IPS-18c (cell line): ENCODE data around the gene IZUMO3.
"Not testable (repeated sequence)": the region's sequence is repeated elsewhere in the genome, so short reads cannot be mapped to it uniquely, and the experiment has no call there.

Experiments used
- H3K4me3 ChIP-seq: 2 replicates; pipeline ENCODE4 v1.7.0; 2013; ENCODE audit warnings: low read depth, mild to moderate bottlenecking, low read length, moderate library complexity; ENCODE audit not compliant: insufficient read depth
- H3K9me3 ChIP-seq: one replicate; pipeline ENCODE4 v1.6.1; 2013; ENCODE audit warnings: mild to moderate bottlenecking, low read length, moderate library complexity; ENCODE audit not compliant: control insufficient read depth, insufficient read depth

IZUMO3 gene, protein sequence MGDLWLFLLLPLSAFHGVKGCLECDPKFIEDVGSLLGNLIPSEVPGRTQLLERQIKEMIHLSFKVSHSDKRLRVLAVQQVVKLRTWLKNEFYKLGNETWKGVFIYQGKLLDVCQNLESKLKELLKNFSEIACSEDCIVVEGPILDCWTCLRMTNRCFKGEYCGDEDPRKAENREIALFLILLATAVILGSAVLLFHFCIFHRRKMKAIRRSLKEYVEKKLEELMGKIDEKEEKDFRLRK

DNA sequence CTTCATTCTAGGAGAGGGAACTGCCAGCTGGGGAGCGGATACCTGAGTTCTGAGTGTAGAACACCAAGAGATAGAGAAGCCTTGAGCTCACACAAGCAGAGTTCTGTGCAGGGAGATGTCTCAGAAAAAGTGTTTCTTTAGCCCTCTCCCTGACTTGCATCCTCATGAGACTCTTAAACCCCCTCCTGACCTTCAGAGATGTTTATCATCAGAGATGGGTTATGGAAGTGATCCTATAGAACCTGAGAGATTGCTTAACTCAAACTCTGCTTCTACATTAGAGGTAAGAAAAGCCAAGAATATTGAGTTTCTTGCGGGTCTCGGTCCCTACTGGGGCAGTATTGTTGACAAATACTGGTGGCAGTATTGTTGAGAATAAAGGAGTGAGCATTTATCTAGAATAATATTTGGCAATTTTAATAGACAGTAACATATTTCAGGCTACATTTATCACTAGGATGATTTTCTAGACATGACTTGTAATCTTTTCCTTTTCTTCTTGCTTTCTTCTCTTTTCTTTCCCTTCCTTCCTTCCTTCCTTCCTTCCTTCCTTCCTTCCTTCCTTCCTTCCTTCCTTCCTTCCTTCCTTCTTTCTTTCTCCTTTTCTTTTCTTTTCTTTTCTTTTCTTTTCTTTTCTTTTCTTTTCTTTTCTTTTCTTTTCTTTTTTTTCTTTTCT, at the start of gene IZUMO3:
IZUMO3 (minus strand) TSS at position 51 of the 676 bp plus-strand sequence. CDS start 248 bp downstream, outside the sequence.
- Histone ChIP-seq H3K9me3 (no peaks in the 10 kb centered on the region), H3K4me3 (no peak within 1 kb of the TSS)

DNA sequence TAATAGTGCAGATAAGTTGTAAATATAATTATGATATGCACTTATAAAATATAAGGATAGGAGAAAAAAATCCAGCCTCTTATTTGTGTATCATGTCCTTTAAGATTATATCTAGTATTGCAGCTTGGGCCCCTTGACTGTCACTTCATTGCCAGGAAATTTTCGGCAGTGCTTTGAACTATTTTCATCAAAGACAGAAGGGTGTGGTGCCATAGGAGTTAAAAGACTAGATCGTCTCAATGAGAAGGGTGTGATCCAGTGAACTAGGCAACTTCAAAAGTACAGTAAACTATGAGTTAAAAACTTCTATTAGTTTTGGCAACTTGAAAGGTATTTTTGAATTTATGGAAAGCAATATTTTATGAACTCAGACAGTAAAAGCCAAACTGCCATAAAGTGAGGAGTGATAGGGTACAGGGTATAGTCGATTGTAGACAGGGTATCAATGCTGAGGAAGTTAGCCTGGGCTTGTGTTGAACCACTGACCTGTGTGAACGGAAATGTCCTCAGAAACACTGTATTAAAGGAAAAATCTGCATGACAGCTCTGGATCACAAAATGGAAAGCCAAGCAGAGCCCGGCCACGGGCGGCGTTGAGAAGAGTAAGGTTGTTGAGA, 48.6 kb upstream of the IZUMO3 start:
- Histone ChIP-seq H3K4me3 (no peak overlapping the region), H3K9me3 (no peaks in the 10 kb centered on the region)

- peaks cover 2% of the 10 kb centered on the region for H3K9me3 ChIP-seq
- no peak overlapping the region for H3K4me3 ChIP-seq
Measured at GRCh38 chr9:24590432-24590831, 44.7 kb upstream of the IZUMO3 start.

- Histone ChIP-seq H3K9me3 (peaks cover 2% of the 10 kb centered on the region), H3K4me3 (no peak overlapping the region)
Measured at GRCh38 chr9:24587883-24588282, 42.2 kb upstream of the IZUMO3 start.

DNA sequence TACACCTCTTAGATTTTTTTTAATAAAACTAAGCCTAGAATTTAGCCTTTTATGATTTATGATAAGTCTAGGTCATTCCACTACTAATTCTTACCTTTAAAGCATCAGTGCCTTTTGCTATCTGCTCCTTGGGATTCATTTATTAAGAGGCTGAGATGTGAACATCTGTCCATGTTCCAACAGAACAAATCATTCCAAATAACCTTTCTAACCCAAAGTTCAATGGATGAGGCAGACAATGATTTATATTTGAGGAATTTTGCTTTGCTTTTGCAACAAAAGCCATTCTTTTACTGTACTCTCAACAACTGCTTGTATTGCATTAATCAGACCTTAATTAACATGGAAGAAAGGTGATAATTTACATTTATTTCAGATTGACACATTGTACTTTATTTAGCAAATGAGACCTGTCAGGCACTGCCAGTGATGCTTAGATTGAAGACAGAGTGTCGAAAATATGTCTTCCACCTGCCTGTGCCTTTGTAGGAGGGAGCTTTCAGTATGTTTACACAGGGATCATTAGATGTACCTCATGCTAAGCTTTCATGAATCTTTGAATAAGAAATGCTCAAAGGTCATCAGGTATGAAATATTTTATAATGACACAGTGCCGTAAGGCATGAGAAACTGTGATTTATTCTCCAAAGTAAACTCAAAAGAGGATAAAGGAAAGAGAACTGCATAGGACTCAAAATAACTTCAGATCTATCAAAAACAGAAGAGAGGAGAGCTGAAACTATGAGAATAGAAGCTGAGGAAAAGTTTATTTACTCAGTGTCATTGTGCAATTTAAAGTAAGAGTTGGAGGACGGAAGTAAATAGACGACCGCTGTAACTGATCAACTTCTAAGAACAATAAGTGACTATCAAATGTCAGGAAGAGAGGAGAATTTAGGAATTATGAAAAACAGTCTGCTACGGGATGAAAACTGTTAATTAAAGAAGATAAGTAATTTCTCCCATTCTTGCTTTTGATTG, 36.7 kb upstream of the IZUMO3 start:
- Histone ChIP-seq H3K9me3 (peaks cover 2% of the 10 kb centered on the region), H3K4me3 (no peak overlapping the region)

GRCh38 chr9:24580005-24580404, 34.3 kb upstream of the IZUMO3 start:
- H3K4me3 ChIP-seq, H3K9me3 ChIP-seq: not testable (repeated sequence)

- Histone ChIP-seq H3K9me3 (no peaks in the 10 kb centered on the region), H3K4me3 (no peak overlapping the region)
Measured at GRCh38 chr9:24572406-24572805, 26.7 kb upstream of the IZUMO3 start.

- no peaks in the 10 kb centered on the region for H3K9me3 ChIP-seq
- no peak overlapping the region for H3K4me3 ChIP-seq
Measured at GRCh38 chr9:24561957-24562356, 16.3 kb upstream of the IZUMO3 start.

DNA sequence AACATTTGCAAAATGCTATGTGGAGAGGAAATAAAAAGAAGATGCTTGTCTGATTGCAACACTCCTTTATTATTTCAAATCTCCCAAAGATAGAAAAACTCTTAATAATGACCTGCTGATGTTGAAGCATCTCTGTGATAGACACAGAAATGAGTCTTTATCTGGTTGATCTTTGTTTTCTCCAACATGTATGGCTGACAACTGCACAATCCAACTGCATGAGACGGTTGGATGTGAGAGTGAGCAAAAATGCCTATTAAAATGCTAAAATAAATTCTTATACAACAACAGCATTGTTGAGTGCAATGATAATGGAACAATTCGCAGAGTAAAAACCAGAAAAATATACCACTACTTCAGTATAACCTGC, 7.5 kb upstream of the IZUMO3 start:
- Histone ChIP-seq H3K9me3 (no peaks in the 10 kb centered on the region), H3K4me3 (no peak overlapping the region)

DNA sequence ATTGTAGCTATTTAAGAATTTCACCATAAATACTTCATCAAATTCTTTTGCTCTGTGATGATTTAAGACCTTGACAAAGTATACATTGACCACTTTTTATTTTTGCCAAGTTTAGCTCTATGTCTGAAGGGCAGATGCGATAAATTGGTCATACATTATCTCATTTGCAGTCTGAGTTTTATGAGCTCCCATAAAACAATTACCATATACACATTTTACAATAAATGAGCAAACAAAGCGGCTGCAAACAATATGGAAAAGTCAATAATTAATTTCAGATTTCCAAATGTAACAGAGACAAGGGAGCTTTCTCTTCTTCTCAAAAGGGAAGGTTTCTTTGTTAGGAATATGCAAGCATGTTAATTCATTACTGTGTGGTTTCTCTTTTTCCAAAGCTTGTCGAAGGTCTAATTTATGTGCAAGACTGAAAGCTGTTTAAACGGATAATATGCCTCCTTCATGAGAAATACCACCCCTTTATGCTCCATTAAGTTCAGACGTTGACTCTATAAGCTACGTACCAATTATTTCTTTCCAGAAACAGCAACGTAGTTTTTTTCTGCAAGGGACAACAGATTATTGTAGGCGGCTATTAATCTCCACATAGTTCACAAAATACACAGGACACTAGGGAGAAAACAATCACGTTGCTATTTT, 7.0 kb upstream of the IZUMO3 start:
- Histone ChIP-seq H3K4me3 (no peak overlapping the region), H3K9me3 (no peaks in the 10 kb centered on the region)

- Histone ChIP-seq H3K9me3 (no peaks in the 10 kb centered on the region), H3K4me3 (no peak overlapping the region)
Measured at GRCh38 chr9:24545285-24545684, 412 bp downstream of the IZUMO3 start.

DNA sequence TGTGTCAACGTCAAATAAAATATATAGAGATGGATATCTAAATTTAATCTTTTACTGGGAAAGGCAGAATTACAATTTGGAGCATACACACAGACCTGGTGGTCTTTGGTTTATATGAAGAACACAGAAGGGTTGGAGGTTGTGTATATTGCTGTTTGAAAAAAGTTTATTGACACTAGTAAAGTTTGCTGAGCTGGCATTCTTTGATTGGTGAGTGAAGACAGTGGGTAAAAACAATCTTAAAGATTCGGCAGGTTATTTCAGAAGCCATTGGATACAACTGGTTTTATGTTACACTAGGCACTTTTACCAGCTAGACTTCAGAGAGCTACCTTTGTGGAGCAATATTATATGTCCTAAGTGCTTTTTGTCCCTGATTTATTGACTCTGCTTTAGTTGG, 27.2 kb downstream of the IZUMO3 start:
- Histone ChIP-seq H3K9me3 (no peaks in the 10 kb centered on the region), H3K4me3 (no peak overlapping the region)

GRCh38 chr9:24516463-24516862, 29.2 kb downstream of the IZUMO3 start:
- Histone ChIP-seq H3K4me3 (no peak overlapping the region), H3K9me3 (no peaks in the 10 kb centered on the region)

DNA sequence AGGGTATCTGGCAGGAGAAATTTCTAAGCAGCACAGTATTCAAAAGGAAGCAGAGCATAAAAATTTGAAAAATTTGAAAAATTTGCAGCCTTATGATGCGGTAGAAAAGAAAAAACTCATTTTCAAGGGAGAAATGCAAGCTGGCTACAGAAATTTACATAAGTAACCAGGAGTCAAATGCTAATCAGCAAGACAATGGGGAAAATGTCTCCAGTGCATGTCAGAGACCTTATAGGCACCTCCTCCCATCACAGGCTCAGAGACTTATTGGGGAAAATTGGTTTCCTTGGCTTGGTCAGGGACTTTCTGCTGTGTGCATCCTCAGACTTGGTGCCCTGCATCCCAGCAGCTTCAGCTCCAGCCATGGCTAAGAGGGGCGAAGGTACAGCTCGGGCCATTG, 35.8 kb downstream of the IZUMO3 start:
- Histone ChIP-seq H3K9me3 (no peaks in the 10 kb centered on the region), H3K4me3 (no peak overlapping the region)

- no peak overlapping the region for H3K4me3 ChIP-seq
- H3K9me3 ChIP-seq, result no peaks in the 10 kb centered on the region
Measured at GRCh38 chr9:24504521-24504920, 41.2 kb downstream of the IZUMO3 start.

- Histone ChIP-seq H3K4me3 (no peak overlapping the region), H3K9me3 (no peaks in the 10 kb centered on the region)
Measured at GRCh38 chr9:24502206-24502937, 43.3 kb downstream of the IZUMO3 start.
